NCI-H187 treated with DMSO at 0.1 percent for 48 hours (cell line): ENCODE data around the gene CASTOR1.

Experiments used
- DNase-seq: peaks from one replicate; lab custom pipeline; 2025; lab: John Stamatoyannopoulos, UW

Gene CASTOR1

GRCh38 chr22:30318799-30319419 is 29.6 kb upstream of the CASTOR1 start:
- no peak for DNase-seq

GRCh38 chr22:30317778-30318177 is 28.5 kb upstream of the CASTOR1 start:
- no peak for DNase-seq

DNA sequence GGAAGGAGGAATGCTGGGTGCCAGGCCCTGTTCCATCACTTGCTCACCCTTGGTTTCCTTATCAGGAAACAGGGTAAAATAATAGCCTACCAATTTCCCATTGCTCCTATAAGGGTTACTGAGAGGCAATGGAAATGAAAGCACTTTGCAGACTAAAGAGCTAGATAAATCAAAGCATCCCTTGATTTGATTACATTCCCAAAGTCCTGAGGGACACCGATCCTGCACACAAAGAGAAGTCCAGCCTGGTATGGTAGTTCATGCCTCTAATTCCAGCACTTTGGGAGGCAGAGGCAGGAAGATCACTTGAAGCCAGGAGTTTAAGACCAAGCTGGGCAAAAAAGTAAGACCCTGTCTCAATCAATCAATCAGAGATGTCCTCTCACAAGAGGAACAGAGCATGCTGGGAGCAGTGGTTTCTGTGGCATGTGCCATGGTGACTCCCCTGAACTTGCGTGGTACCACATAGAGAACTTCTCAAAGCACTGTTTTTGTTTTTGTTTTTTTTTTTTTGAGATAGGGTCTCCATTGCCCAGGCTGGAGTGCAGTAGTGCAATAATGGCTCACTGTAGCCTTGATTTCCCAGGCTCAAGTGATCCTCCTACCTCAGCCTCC is 26.8 kb upstream of the CASTOR1 start:
- no peak for DNase-seq

DNA sequence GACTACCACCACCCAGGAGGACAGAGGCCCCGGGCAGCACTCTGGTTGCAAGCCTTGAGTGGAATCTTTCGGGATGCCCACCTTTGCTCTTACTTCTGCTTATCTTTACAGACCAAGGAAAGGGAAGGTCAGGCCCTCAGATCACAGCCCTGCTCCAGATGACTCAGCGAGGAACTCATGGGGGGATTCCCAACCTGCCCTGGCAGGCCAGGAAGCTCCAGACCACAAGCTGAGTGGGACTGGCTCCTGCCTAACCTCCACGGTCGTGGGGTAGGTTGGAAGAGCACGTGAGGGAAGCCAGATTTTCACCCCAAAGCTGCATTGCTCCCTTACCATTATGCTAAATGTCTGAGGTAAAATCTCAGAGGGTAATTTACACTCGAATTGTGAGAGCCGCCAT is 25.6 kb upstream of the CASTOR1 start:
- DNase-seq = no peak

- no peak for DNase-seq
These were observed 24.4 kb upstream of the CASTOR1 start for GRCh38 chr22:30313527-30314363.

DNA sequence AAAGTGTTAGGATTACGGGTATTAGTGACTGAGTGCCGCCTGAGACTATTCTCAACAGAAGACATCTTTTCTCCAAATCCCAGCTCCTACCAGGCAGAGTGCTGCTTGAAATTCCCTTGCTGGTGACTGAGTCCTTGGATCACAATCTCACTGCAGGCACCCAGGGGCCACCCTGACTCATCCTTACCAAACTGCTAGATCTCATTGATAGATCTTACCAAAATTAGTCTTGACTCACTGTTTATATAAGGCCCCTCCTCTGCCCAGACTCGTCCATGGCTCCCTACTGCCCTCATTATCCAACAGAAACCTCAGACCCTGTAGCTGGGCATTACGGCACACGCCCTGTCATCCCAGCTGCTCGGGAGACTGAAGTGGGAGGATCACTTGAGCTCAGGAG is 22.7 kb upstream of the CASTOR1 start:
- no peak for DNase-seq

DNA sequence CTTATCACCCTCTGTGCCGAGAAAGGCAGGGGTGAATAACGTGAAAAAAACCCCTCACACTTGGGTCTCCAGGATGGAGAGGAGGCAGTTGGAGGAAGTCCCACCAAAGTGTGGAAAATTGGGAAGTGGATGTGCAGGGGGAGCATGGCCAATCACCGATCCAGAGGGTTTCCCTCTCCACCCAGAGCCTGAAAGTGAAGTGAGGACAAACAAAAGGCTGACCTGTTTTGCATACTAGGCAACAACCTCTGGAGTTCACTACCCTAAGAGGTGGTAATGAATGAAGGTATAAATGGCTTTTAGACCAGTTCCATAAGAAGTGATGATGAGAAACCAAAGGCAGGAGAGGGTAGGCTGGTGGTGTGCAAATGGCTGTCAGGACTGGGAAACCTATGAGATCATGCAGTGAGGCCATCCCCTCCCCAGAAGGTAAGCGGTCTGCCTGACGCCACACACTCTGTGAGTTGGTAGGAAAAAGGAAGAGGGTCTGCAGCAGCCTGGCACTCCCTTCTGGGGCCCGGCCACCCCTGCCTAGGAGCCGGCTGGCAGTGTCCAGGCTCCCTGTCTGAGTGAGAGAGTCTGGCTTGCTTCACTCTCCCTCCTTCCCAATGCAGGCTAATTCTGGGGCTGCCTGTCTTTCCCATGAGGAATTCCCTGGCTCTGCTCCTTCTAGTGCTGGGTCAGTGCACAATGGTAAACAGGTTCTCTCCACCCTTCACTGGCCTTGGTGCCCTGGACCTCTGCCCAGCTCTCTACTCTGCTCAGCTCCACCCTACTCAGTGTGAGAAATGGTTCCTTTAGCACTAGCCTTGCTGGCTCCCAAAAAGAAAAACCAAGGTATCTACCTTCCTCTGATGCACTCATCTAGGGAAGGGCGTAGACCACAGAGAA is 21.8 kb upstream of the CASTOR1 start:
- no peak for DNase-seq

GRCh38 chr22:30309951-30310741 is 20.8 kb upstream of the CASTOR1 start:
- DNase-seq = no peak

GRCh38 chr22:30308518-30309230 is 19.4 kb upstream of the CASTOR1 start:
- no peak for DNase-seq

GRCh38 chr22:30308093-30308492 is 18.8 kb upstream of the CASTOR1 start:
- DNase-seq = no peak

- no peak for DNase-seq
These were observed 17.8 kb upstream of the CASTOR1 start for GRCh38 chr22:30307041-30307574.

DNA sequence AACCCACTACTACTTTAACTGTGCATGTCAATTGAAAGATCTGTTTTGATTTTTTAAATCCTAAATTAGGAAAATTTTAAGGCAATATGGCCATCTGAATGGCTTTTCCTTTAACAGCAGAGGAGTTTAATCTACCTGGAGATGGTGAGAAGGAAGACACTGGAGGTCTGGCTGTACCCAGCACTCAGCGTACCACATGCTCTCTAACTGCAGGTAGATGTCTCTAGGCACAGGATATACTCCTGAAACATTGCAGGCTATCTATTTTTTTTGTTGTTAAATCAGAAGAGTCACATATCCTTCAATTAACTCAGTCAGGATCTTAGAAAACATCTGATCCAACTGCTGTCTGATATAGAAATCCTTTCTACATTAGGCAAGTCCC is 17.3 kb upstream of the CASTOR1 start:
- no peak for DNase-seq

DNA sequence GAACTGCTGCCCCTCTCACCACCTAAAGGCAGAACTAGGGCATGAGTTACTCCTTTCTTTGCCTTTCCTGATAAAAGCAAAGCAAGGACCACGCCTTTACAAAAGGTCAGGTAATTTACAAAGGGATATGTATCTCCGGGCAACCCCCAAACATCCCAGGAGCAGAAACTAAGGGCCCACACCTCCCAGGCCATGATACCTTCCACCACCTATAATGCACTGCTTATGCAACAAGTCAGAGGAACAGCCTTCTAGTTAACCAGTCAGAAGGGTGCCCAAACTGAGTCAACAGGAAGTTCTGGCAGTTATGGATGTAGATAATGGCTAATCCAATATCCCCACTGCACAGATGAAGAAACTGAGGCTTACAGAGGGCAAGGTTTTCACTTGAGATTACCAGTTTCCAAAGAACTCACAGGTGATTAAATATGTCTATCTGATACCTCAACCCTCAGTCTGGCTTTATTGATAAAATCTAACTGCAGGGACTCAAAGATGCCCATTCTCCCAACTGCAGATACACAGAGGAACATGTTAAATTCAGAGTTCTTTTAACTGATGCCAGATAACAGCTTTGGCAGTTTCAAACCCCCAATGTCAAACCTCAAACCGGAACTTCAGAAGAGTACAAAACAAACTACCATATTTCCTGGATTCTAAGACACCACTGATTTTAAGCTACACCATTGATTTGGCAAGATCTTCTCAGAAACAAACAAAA is 16.8 kb upstream of the CASTOR1 start:
- no peak for DNase-seq

- no peak for DNase-seq
These were observed 16.2 kb upstream of the CASTOR1 start for GRCh38 chr22:30305519-30305905.

GRCh38 chr22:30304495-30305244 is 15.4 kb upstream of the CASTOR1 start:
- DNase-seq = no peak

GRCh38 chr22:30302810-30303138 is 13.5 kb upstream of the CASTOR1 start:
- DNase-seq = no peak

DNA sequence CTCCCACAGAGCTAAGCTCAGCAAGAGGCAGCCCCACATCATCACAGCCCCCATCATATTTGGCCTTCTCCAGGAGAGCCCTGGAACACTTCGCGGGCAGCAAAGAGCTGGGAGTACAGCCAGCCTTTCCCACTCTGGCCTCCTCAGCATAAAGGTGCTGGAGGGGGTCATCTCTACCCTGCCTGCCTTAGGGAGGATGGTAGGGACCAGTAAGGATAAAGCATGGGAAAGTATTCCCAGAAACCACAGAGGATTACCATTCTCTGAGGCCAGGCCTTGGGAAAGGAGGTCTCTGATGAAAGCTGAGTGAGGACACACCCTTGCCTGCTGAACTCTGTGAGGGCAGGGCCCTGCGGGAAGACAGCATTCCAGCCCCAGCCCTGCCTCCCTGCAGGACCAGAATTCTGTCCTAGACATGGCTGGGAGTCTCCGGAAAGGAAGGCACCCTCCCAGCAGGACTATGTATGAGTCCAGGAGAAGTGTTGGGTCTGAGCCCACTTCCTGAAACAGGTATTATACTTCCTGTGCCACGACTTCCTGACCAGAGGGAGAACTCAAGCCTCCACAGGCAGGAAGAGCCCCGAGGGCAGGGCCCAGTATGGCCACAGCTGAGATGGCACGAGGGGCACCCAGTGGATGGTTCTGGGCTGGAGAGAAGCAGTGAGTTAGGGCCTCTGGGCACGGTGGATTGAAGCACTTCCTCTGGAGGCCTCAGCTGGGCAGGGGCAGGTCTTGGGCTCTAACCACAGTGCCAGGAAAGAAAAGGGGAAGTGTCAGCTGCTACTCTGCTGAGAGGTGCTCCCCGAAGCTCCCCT is 12.9 kb upstream of the CASTOR1 start:
- DNase-seq = no peak

- no peak for DNase-seq
These were observed 10.0 kb upstream of the CASTOR1 start for GRCh38 chr22:30299322-30299721.
